22Rv1 (cell line): ENCODE results near the gene CNTNAP4.

Source experiments
- CTCF ChIP-seq: fragments of 450-650 bp; IDR thresholded peaks from 2 replicates; pipeline ENCODE4 v1.5.1; 2017; ENCODE audit warnings: mild to moderate bottlenecking
- ZFX ChIP-seq: fragments of 450-650 bp; IDR thresholded peaks from 2 replicates; pipeline ENCODE4 v1.6.1; 2017; ENCODE audit warnings: antibody characterized with exemption, borderline replicate concordance

- TF ChIP-seq CTCF = peak; percentile 72
- TF ChIP-seq ZFX = no peak
These were observed 1.8 kb downstream of the CNTNAP4 start for GRCh38 chr16:76278980-76279379.
